Smooth muscle cell (in vitro differentiated cells): ENCODE results near the gene RB1. TPM values are rescaled to one million over a fixed set of nuclear protein-coding genes. Genes with fewer than 3 reads are reported as not detected.
"Not testable (repeated sequence)": the region's sequence is repeated elsewhere in the genome, so short reads cannot be mapped to it uniquely, and the experiment has no call there.

Experiments
- DNase-seq: peaks from one replicate; lab custom pipeline; 2025; ENCODE audit not compliant: unreplicated experiment; lab: John Stamatoyannopoulos, UW
- H2AFZ ChIP-seq: fragments of 200-600 bp; sonication (generic); 2 replicates; pipeline ENCODE4 v1.6.0; 2016; ENCODE audit warnings: antibody characterized with exemption, low read depth, mild to moderate bottlenecking
- H3F3A ChIP-seq: fragments of 200-600 bp; sonication (generic); 2 replicates; pipeline ENCODE4 v1.6.0; 2017; ENCODE audit warnings: antibody characterized with exemption, low read depth
- H3K27ac ChIP-seq: fragments of 200-600 bp; sonication (generic); 2 replicates; pipeline ENCODE4 v1.5.1; 2016; ENCODE audit warnings: low read depth, mild to moderate bottlenecking
- H3K27me3 ChIP-seq: fragments of 200-600 bp; sonication (generic); 2 replicates; pipeline ENCODE4 v1.6.1; 2016; ENCODE audit warnings: low read depth, mild to moderate bottlenecking
- H3K36me3 ChIP-seq: fragments of 200-600 bp; sonication (generic); 2 replicates; pipeline ENCODE4 v1.5.1; 2016; ENCODE audit warnings: low read depth
- H3K4me1 ChIP-seq: fragments of 200-600 bp; sonication (generic); 2 replicates; pipeline ENCODE4 v1.5.1; 2016; ENCODE audit warnings: low read depth
- H3K4me2 ChIP-seq: fragments of 200-600 bp; sonication (generic); 2 replicates; pipeline ENCODE4 v1.6.0; 2016; ENCODE audit warnings: mild to moderate bottlenecking
- H3K4me3 ChIP-seq: fragments of 200-600 bp; sonication (generic); 2 replicates; pipeline ENCODE4 v1.5.1; 2016; ENCODE audit warnings: mild to moderate bottlenecking
- H3K79me2 ChIP-seq: fragments of 200-600 bp; sonication (generic); 2 replicates; pipeline ENCODE4 v1.6.0; 2016; ENCODE audit warnings: low read depth, mild to moderate bottlenecking
- H3K9ac ChIP-seq: fragments of 200-600 bp; sonication (generic); 2 replicates; pipeline ENCODE4 v1.6.0; 2016; ENCODE audit warnings: low read depth
- H3K9me3 ChIP-seq: fragments of 200-600 bp; sonication (generic); replicated peaks from 2 replicates; pipeline ENCODE4 v1.5.1; 2016; ENCODE audit warnings: low read depth
- H4K20me1 ChIP-seq: fragments of 200-600 bp; sonication (generic); 2 replicates; pipeline ENCODE4 v1.6.0; 2016; ENCODE audit warnings: low read depth
- CTCF ChIP-seq: fragments of 200-600 bp; sonication (generic); IDR thresholded peaks from 2 replicates; pipeline ENCODE4 v1.5.1; 2017; ENCODE audit warnings: borderline replicate concordance, mild to moderate bottlenecking, antibody characterized with exemption; ENCODE audit not compliant: insufficient read depth, poor library complexity, severe bottlenecking
- WGBS: methylation state at CpG from one replicate; pipeline ENCODE4 v1.1.7; 2016; ENCODE audit warnings: low lambda C conversion rate; 5-methylcytosine and 5-hydroxymethylcytosine counted together
- polyA plus RNA-seq: library from polyadenylated mRNA; unstranded; fragments of >200 nt; fragmentation: Nextera tagmentation; extraction: Ambion mirVana; gene quantifications from 2 replicates; pipeline ENCODE4 v1.2.1, GENCODE V29; 2016
- total RNA-seq: library from RNA; depleted of rRNA; stranded (reverse); fragments of >200 nt; gene quantifications from 2 replicates; pipeline ENCODE4 v1.2.3, GENCODE V29; 2014

Gene RB1
- total and polyA plus RNA-seq, 2 experiments from 2014 or later = 12.5 to 40.2 TPM

GRCh38 chr13:48411841-48412531, 108.4 kb downstream of the RB1 start:
- Histone ChIP-seq H3K9me3 (no peaks in the 10 kb centered on the region), H3K4me1 (peaks cover 23% of the 10 kb centered on the region), H3K4me2 (peak overlapping the region; percentile 94), H3K36me3 (no peaks in the 10 kb centered on the region), H3F3A (no peaks in the 10 kb centered on the region), H3K27ac (peak overlapping the region; percentile 86), H2AFZ (peak overlapping the region; percentile 76), H3K9ac (peak overlapping the region; percentile 68), H3K4me3 (peak overlapping the region; percentile 62), H3K79me2 (peaks cover 28% of the 10 kb centered on the region), H4K20me1 (no peaks in the 10 kb centered on the region), H3K27me3 (no peaks in the 10 kb centered on the region)
- 2% methylated on average over 13 of the region's 13 CpGs for WGBS
- DNase-seq = no peak
- TF ChIP-seq CTCF = no peak

- Histone ChIP-seq H3F3A (no peaks in the 10 kb centered on the region), H3K4me1 (peaks cover 23% of the 10 kb centered on the region), H3K4me3 (peak within 1 kb of the TSS; percentile 62), H3K9ac (peak within 1 kb of the TSS; percentile 68), H3K4me2 (peak within 1 kb of the TSS; percentile 94), H4K20me1 (no peaks in the 10 kb centered on the region), H3K9me3 (no peaks in the 10 kb centered on the region), H3K27ac (peak within 1 kb of the TSS; percentile 86), H3K27me3 (no peaks in the 10 kb centered on the region), H3K79me2 (peaks cover 28% of the 10 kb centered on the region), H2AFZ (peak within 1 kb of the TSS; percentile 76), H3K36me3 (no peaks in the 10 kb centered on the region)
- TF ChIP-seq CTCF = no peak
- no peak for DNase-seq
- WGBS = 8% methylated on average over 4 of the region's 4 CpGs
Observed at GRCh38 chr13:48412881-48413351, 109.4 kb downstream of the RB1 start, which contains the start of gene LPAR6. TSS of gene LPAR6 (minus strand) at chr13:48413113. CDS start at chr13:48412423, 690 bp downstream.

- Histone ChIP-seq H3K27ac (no peak overlapping the region), H2AFZ (no peak overlapping the region), H3K4me2 (no peak overlapping the region), H3K36me3 (no peaks in the 10 kb centered on the region), H3F3A (no peaks in the 10 kb centered on the region), H3K79me2 (peaks cover 26% of the 10 kb centered on the region), H3K27me3 (no peaks in the 10 kb centered on the region), H3K9ac (no peak overlapping the region), H3K4me3 (no peak overlapping the region), H3K4me1 (peaks cover 23% of the 10 kb centered on the region), H3K9me3 (no peaks in the 10 kb centered on the region), H4K20me1 (no peaks in the 10 kb centered on the region)
- no peak for TF ChIP-seq CTCF
- DNase-seq = no peak
Observed at GRCh38 chr13:48414501-48414900, 111.0 kb downstream of the RB1 start.

GRCh38 chr13:48415516-48415915, 112.0 kb downstream of the RB1 start:
- Histone ChIP-seq H3K27me3 (no peaks in the 10 kb centered on the region), H4K20me1 (no peaks in the 10 kb centered on the region), H3K4me1 (peaks cover 22% of the 10 kb centered on the region), H3K9me3 (no peaks in the 10 kb centered on the region), H3K27ac (no peak overlapping the region), H2AFZ (no peak overlapping the region), H3F3A (no peaks in the 10 kb centered on the region), H3K4me2 (no peak overlapping the region), H3K36me3 (no peaks in the 10 kb centered on the region), H3K4me3 (no peak overlapping the region), H3K79me2 (peaks cover 16% of the 10 kb centered on the region), H3K9ac (no peak overlapping the region)
- TF ChIP-seq CTCF = no peak
- 100% methylated on average over 2 of the region's 2 CpGs for WGBS
- DNase-seq = no peak

GRCh38 chr13:48422003-48422402, 118.5 kb downstream of the RB1 start:
- H3K27me3 ChIP-seq, H3K79me2 ChIP-seq, DNase-seq, H3K4me3 ChIP-seq, H2AFZ ChIP-seq, H3K27ac ChIP-seq, H3K4me1 ChIP-seq, H3K9ac ChIP-seq, H3K9me3 ChIP-seq, H3K4me2 ChIP-seq, H4K20me1 ChIP-seq, H3F3A ChIP-seq, H3K36me3 ChIP-seq: not testable (repeated sequence)
- WGBS = 98% methylated on average over 5 of the region's 5 CpGs
